Measurements from ENCODE around the gene TAS2R16. TPM values are rescaled to one million over a fixed set of nuclear protein-coding genes. Genes with fewer than 3 reads are reported as not detected.

The TAS2R16 gene, protein sequence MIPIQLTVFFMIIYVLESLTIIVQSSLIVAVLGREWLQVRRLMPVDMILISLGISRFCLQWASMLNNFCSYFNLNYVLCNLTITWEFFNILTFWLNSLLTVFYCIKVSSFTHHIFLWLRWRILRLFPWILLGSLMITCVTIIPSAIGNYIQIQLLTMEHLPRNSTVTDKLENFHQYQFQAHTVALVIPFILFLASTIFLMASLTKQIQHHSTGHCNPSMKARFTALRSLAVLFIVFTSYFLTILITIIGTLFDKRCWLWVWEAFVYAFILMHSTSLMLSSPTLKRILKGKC
- not detected for total RNA-seq
- total RNA-seq (2013) = not detected
- total RNA-seq = 0 to 0.05 (median 0) reads per million in 29 experiments

DNA sequence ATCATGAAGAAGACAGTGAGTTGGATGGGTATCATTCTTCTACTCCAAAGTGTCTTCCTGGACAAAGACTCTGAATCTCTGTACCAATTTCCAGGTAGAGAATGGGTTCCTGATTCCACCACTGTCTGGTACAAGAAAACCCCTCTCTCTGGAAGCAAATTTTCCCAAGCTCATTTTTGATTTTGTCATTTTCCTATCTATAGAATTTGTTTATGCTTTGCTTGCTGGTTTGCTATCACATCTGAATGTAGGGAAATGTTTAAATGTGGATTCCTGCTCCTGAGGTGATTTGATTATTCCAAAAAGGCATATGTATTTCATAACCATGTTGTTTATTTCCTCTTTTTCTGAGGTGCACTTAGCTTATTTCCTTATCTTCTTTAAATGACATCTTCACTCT, at the start of gene TAS2R16:
TSS of gene TAS2R16 (minus strand) at position 101 of the 400 bp plus-strand sequence. CDS start at position 35, 66 bp downstream.
- Histone ChIP-seq H3K36me3 (ENCODE audit: control insufficient read depth in 2 of 2, extremely low read depth in 1 of 2, insufficient read depth in 1 of 2, low read length in 1 of 2) (no peaks in the 10 kb centered on the region), H3K27ac (ENCODE audit: low read length) (no peak within 1 kb of the TSS), H3K4me3 (ENCODE audit: control insufficient read depth in 1 of 2, extremely low read depth in 1 of 2, low read length in 1 of 2) (no peak within 1 kb of the TSS), H3K4me1 (ENCODE audit: control insufficient read depth in 1 of 2, extremely low read depth in 1 of 2, insufficient read depth in 2 of 2, low read length in 2 of 2) (no peaks in the 10 kb centered on the region), H3K9me3 (no peaks in the 10 kb centered on the region), H3K27me3 (replicated peaks in 1 of 2; ENCODE audit: control insufficient read depth in 2 of 2, extremely low read depth in 1 of 2, insufficient read depth in 2 of 2, low read length in 1 of 2) (no peaks in the 10 kb centered on the region)
- H3K4me3 Mint-ChIP-seq = no peak within 1 kb of the TSS
- DNase-seq (no peak), ATAC-seq (replicated peaks in 1 of 4) (no peak)
- ChIA-PET CTCF (interaction anchor here in 1 of 2 donors (0.7 kb wide), 1 partner anchor 325 kb away, joined by 3 read pairs; no protein-coding TSS in a partner anchor), POLR2A (interaction anchor here in 1 of 2 donors (0.6 kb wide), 1 partner anchor 1888 kb away, joined by 3 read pairs; no protein-coding TSS in a partner anchor)
- no peak within 1 kb of the TSS for H3K27ac Mint-ChIP-seq
- no peaks in the 10 kb centered on the region for H3K36me3 Mint-ChIP-seq
- no peaks in the 10 kb centered on the region for H3K4me1 Mint-ChIP-seq
- peaks cover 11 to 17% (median 12%) of the 10 kb centered on the region in 3 donors for H3K9me3 Mint-ChIP-seq
- H3K27me3 Mint-ChIP-seq = no peaks in the 10 kb centered on the region

DNA sequence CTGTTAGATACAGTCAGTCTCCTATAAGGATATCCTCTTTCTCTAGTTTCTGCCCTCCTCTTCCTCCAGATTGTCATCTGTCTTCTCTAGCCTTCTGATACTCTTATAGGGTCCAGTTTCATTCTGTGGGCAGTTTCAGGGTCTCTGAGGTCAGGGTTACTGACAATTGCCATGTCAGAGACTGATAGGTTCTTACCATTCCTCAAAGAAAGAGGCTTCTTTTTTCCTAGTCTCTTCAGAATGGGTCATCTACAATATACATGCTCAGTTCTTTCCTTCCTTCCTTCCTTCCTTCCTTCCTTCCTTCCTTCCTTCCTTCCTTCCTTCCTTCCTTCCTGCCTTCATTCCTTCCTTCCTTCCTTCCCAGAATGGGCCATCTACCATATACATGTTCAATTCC, 48.1 kb upstream of the TAS2R16 start:
- Mint-ChIP-seq H3K27me3 (no peaks in the 10 kb centered on the region), H3K36me3 (no peaks in the 10 kb centered on the region), H3K4me3 (no peak overlapping the region), H3K9me3 (peaks cover 17 to 22% (median 19%) of the 10 kb centered on the region in 3 donors), H3K27ac (no peak overlapping the region), H3K4me1 (no peaks in the 10 kb centered on the region)
- no peaks in the 10 kb centered on the region for H3K4me1 ChIP-seq (ENCODE audit: control insufficient read depth in 1 of 2, extremely low read depth in 1 of 2, insufficient read depth in 2 of 2, low read length in 2 of 2)
- CTCF ChIA-PET = no interaction called here
- POLR2A ChIA-PET = no interaction called here
- H3K27me3 ChIP-seq (replicated peaks in 1 of 2; ENCODE audit: control insufficient read depth in 2 of 2, extremely low read depth in 1 of 2, insufficient read depth in 2 of 2, low read length in 1 of 2) = no peaks in the 10 kb centered on the region
- no peaks in the 10 kb centered on the region for H3K9me3 ChIP-seq
- no peak for ATAC-seq (replicated peaks in 1 of 4)
- H3K36me3 ChIP-seq (ENCODE audit: control insufficient read depth in 2 of 2, extremely low read depth in 1 of 2, insufficient read depth in 1 of 2, low read length in 1 of 2) = no peaks in the 10 kb centered on the region
- no peak overlapping the region for H3K4me3 ChIP-seq (ENCODE audit: control insufficient read depth in 1 of 2, extremely low read depth in 1 of 2, low read length in 1 of 2)
- DNase-seq = no peak
- H3K27ac ChIP-seq (ENCODE audit: low read length) = no peak overlapping the region

DNA sequence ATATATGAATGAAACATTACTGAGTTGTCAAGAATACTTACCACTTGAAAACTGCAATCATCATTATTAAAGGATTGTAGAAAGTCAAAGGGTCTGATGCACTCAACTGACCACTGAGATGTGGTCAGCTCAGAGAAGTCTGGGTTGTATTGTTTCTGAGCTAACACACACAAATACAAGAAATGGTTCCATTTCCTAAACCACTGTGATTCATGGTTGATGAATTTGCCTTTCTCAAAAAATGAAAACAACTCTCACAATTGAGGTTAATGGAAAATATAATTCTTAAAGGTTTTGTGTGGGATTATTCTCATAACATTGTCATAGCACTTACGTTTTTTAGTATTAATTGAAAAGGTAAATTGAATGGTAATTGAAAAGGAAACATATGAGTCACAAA, 45.6 kb upstream of the TAS2R16 start:
- Mint-ChIP-seq H3K9me3 (peaks cover 10 to 14% (median 13%) of the 10 kb centered on the region in 3 donors), H3K36me3 (no peaks in the 10 kb centered on the region), H3K27ac (no peak overlapping the region), H3K27me3 (no peaks in the 10 kb centered on the region), H3K4me1 (no peaks in the 10 kb centered on the region), H3K4me3 (no peak overlapping the region)
- no peak overlapping the region for H3K4me3 ChIP-seq (ENCODE audit: control insufficient read depth in 1 of 2, extremely low read depth in 1 of 2, low read length in 1 of 2)
- no peaks in the 10 kb centered on the region for H3K27me3 ChIP-seq (replicated peaks in 1 of 2; ENCODE audit: control insufficient read depth in 2 of 2, extremely low read depth in 1 of 2, insufficient read depth in 2 of 2, low read length in 1 of 2)
- H3K36me3 ChIP-seq (ENCODE audit: control insufficient read depth in 2 of 2, extremely low read depth in 1 of 2, insufficient read depth in 1 of 2, low read length in 1 of 2) = no peaks in the 10 kb centered on the region
- no CpG with 5 or more reads among the region's 1 CpG for WGBS (ENCODE audit: insufficient coverage)
- no peak for DNase-seq
- CTCF ChIA-PET = no interaction called here
- H3K27ac ChIP-seq (ENCODE audit: low read length) = no peak overlapping the region
- no peaks in the 10 kb centered on the region for H3K9me3 ChIP-seq
- POLR2A ChIA-PET = no interaction called here
- ATAC-seq (replicated peaks in 1 of 4) = no peak
- no peaks in the 10 kb centered on the region for H3K4me1 ChIP-seq (ENCODE audit: control insufficient read depth in 1 of 2, extremely low read depth in 1 of 2, insufficient read depth in 2 of 2, low read length in 2 of 2)

DNA sequence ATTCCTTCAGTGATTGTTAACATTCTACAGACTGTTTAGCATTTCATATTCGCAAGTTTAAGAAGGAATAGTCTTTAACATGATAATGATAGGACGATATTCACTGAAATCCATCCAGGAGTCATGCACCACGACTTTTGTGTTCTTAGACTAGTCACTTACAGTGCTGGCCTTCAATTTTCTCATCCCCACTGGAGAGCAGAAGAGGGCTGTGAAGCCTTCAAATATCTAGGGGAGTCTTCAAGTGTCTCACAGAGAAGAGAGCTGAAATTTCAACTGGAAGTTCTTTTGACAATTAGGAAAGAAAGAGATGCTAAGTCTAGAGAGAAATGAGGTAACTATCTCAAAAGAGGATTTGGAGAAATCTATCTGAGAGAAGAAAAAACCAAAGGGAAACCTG, 43.8 kb upstream of the TAS2R16 start:
- H3K36me3 ChIP-seq (ENCODE audit: control insufficient read depth in 2 of 2, extremely low read depth in 1 of 2, insufficient read depth in 1 of 2, low read length in 1 of 2) = no peaks in the 10 kb centered on the region
- Mint-ChIP-seq H3K27me3 (no peaks in the 10 kb centered on the region), H3K4me3 (no peak overlapping the region), H3K4me1 (no peaks in the 10 kb centered on the region), H3K27ac (no peak overlapping the region), H3K36me3 (no peaks in the 10 kb centered on the region), H3K9me3 (peaks cover 5 to 11% (median 10%) of the 10 kb centered on the region in 3 donors)
- ChIA-PET CTCF (no interaction called here), POLR2A (no interaction called here)
- H3K9me3 ChIP-seq = no peaks in the 10 kb centered on the region
- no peak overlapping the region for H3K4me3 ChIP-seq (ENCODE audit: control insufficient read depth in 1 of 2, extremely low read depth in 1 of 2, low read length in 1 of 2)
- DNase-seq = no peak
- ATAC-seq (replicated peaks in 1 of 4) = no peak
- H3K4me1 ChIP-seq (ENCODE audit: control insufficient read depth in 1 of 2, extremely low read depth in 1 of 2, insufficient read depth in 2 of 2, low read length in 2 of 2) = no peaks in the 10 kb centered on the region
- H3K27ac ChIP-seq (ENCODE audit: low read length) = no peak overlapping the region
- WGBS (ENCODE audit: insufficient coverage) = no CpG with 5 or more reads among the region's 3 CpGs
- no peaks in the 10 kb centered on the region for H3K27me3 ChIP-seq (replicated peaks in 1 of 2; ENCODE audit: control insufficient read depth in 2 of 2, extremely low read depth in 1 of 2, insufficient read depth in 2 of 2, low read length in 1 of 2)

DNA sequence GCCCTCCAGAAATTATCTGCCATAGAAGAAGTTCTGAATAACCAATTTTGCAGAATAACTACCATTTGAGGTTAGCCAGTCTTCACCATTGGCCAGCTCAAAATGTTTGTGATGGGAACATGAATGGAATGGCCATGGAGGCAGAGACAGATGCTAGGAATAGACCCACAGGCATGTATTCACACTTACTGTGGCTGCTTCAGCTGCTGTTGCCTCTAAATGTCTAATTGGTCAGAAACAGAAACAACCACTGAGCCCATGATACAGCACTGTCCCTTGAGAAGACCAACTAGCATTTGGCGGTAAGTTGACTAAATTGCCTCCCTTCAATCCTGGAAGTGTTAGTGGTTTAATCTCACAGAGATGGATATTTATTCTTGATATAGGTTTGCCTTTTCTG, 38.6 kb upstream of the TAS2R16 start:
- no peak for ATAC-seq (replicated peaks in 1 of 4)
- CTCF ChIA-PET = no interaction called here
- H3K4me3 ChIP-seq (ENCODE audit: control insufficient read depth in 1 of 2, extremely low read depth in 1 of 2, low read length in 1 of 2) = no peak overlapping the region
- H3K27ac Mint-ChIP-seq = no peak overlapping the region
- DNase-seq = no peak
- no peaks in the 10 kb centered on the region for H3K27me3 ChIP-seq (replicated peaks in 1 of 2; ENCODE audit: control insufficient read depth in 2 of 2, extremely low read depth in 1 of 2, insufficient read depth in 2 of 2, low read length in 1 of 2)
- peaks cover 13 to 29% (median 20%) of the 10 kb centered on the region in 3 donors for H3K9me3 Mint-ChIP-seq
- POLR2A ChIA-PET = no interaction called here
- no peaks in the 10 kb centered on the region for H3K27me3 Mint-ChIP-seq
- H3K4me1 ChIP-seq (ENCODE audit: control insufficient read depth in 1 of 2, extremely low read depth in 1 of 2, insufficient read depth in 2 of 2, low read length in 2 of 2) = no peaks in the 10 kb centered on the region
- no CpG with 5 or more reads among the region's 1 CpG for WGBS (ENCODE audit: insufficient coverage)
- no peaks in the 10 kb centered on the region for H3K36me3 ChIP-seq (ENCODE audit: control insufficient read depth in 2 of 2, extremely low read depth in 1 of 2, insufficient read depth in 1 of 2, low read length in 1 of 2)
- no peak overlapping the region for H3K27ac ChIP-seq (ENCODE audit: low read length)
- no peaks in the 10 kb centered on the region for H3K36me3 Mint-ChIP-seq
- H3K4me3 Mint-ChIP-seq = no peak overlapping the region
- H3K4me1 Mint-ChIP-seq = no peaks in the 10 kb centered on the region
- H3K9me3 ChIP-seq = no peaks in the 10 kb centered on the region

DNA sequence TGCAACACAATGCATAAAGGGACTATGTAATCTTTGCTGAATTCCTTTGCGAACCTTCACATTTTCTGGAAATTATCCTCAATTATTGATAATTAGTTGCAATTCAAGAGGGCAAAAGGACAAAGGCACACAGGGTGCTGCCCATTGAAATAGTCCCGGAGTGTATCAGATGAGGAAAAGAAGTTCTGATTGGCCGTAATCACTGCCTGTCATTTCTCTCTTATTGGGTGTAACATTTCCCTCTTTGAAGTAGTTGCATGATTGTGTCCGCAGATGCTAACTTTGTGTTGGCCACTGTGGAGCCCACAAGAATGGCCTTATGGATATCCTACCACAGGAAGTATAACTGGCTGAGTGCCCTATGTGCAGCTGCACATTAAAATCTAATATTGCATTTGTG, 35.1 kb upstream of the TAS2R16 start:
- ChIA-PET POLR2A (no interaction called here), CTCF (no interaction called here)
- no peaks in the 10 kb centered on the region for H3K4me1 ChIP-seq (ENCODE audit: control insufficient read depth in 1 of 2, extremely low read depth in 1 of 2, insufficient read depth in 2 of 2, low read length in 2 of 2)
- Mint-ChIP-seq H3K9me3 (peaks cover 12 to 25% (median 16%) of the 10 kb centered on the region in 3 donors), H3K36me3 (no peaks in the 10 kb centered on the region), H3K4me1 (no peaks in the 10 kb centered on the region), H3K27ac (no peak overlapping the region), H3K27me3 (no peaks in the 10 kb centered on the region), H3K4me3 (no peak overlapping the region)
- no peak overlapping the region for H3K4me3 ChIP-seq (ENCODE audit: control insufficient read depth in 1 of 2, extremely low read depth in 1 of 2, low read length in 1 of 2)
- no peak for DNase-seq
- H3K27ac ChIP-seq (ENCODE audit: low read length) = no peak overlapping the region
- 83% methylated on average over 1 of the region's 4 CpGs for WGBS (ENCODE audit: insufficient coverage)
- ATAC-seq (replicated peaks in 1 of 4) = no peak
- H3K36me3 ChIP-seq (ENCODE audit: control insufficient read depth in 2 of 2, extremely low read depth in 1 of 2, insufficient read depth in 1 of 2, low read length in 1 of 2) = no peaks in the 10 kb centered on the region
- H3K9me3 ChIP-seq = no peaks in the 10 kb centered on the region
- no peaks in the 10 kb centered on the region for H3K27me3 ChIP-seq (replicated peaks in 1 of 2; ENCODE audit: control insufficient read depth in 2 of 2, extremely low read depth in 1 of 2, insufficient read depth in 2 of 2, low read length in 1 of 2)

DNA sequence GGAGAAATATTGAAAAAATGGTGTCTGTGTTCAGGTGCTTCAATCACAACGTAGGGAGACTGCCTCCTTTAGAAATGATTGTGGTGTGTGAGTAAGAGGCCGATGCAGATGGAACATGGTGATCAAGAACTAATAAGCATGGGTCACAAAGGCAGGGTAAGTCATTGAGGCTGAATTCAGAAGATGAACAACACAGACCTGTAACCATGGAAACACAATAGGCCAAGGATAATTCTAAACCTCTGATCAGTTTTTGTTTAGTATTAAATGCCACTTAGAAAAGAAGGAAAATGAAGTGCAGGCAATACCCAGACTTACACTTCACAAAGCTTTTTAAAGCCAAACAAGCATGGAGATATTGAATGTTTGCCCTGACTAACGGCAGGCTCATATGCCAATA, 32.8 kb upstream of the TAS2R16 start:
- POLR2A ChIA-PET = no interaction called here
- 40% methylated on average over 1 of the region's 3 CpGs for WGBS (ENCODE audit: insufficient coverage)
- Histone ChIP-seq H3K9me3 (no peaks in the 10 kb centered on the region), H3K4me3 (ENCODE audit: control insufficient read depth in 1 of 2, extremely low read depth in 1 of 2, low read length in 1 of 2) (no peak overlapping the region), H3K27ac (ENCODE audit: low read length) (no peak overlapping the region), H3K36me3 (ENCODE audit: control insufficient read depth in 2 of 2, extremely low read depth in 1 of 2, insufficient read depth in 1 of 2, low read length in 1 of 2) (no peaks in the 10 kb centered on the region), H3K4me1 (ENCODE audit: control insufficient read depth in 1 of 2, extremely low read depth in 1 of 2, insufficient read depth in 2 of 2, low read length in 2 of 2) (no peaks in the 10 kb centered on the region), H3K27me3 (replicated peaks in 1 of 2; ENCODE audit: control insufficient read depth in 2 of 2, extremely low read depth in 1 of 2, insufficient read depth in 2 of 2, low read length in 1 of 2) (no peaks in the 10 kb centered on the region)
- no peaks in the 10 kb centered on the region for H3K27me3 Mint-ChIP-seq
- no peaks in the 10 kb centered on the region for H3K4me1 Mint-ChIP-seq
- H3K36me3 Mint-ChIP-seq = no peaks in the 10 kb centered on the region
- H3K27ac Mint-ChIP-seq = no peak overlapping the region
- CTCF ChIA-PET = no interaction called here
- peaks cover 8 to 16% (median 10%) of the 10 kb centered on the region in 3 donors for H3K9me3 Mint-ChIP-seq
- ATAC-seq (replicated peaks in 1 of 4) (no peak), DNase-seq (no peak)
- H3K4me3 Mint-ChIP-seq = no peak overlapping the region

All from T-cell (primary cell).